UCSD-AML1 (cell line): Measurements from ENCODE around the gene ERVMER34-1.

ENCODE experiments used
- DNase-seq: peaks from one replicate; lab custom pipeline; 2025; ENCODE audit not compliant: unreplicated experiment; lab: John Stamatoyannopoulos, UW

The ERVMER34-1 gene

GRCh38 chr4:52750819-52751486 is at the start of gene ERVMER34-1:
TSS of gene ERVMER34-1 (minus strand) at chr4:52751425. CDS start at chr4:52745520, 5,905 bp downstream.
- DNase-seq: no peak

DNA sequence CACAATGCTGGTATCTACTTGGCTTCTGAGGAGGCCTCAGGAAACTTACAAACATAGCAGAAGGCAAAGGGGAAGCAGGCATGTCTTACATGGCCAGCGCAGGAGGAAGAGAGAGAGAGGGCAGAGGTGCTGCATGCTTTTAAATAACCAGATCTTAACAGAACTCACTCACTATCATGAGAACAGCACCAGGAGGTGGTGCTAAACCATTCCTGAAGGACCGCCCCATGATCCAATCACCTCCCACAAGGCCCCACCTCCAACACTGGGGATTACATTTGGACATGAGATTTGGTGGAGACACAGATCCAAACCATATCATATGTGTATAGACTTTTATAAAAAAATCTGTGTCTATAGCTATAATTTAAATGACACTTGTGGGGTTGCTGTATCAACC is 48.6 kb upstream of the ERVMER34-1 start:
- no peak for DNase-seq

DNA sequence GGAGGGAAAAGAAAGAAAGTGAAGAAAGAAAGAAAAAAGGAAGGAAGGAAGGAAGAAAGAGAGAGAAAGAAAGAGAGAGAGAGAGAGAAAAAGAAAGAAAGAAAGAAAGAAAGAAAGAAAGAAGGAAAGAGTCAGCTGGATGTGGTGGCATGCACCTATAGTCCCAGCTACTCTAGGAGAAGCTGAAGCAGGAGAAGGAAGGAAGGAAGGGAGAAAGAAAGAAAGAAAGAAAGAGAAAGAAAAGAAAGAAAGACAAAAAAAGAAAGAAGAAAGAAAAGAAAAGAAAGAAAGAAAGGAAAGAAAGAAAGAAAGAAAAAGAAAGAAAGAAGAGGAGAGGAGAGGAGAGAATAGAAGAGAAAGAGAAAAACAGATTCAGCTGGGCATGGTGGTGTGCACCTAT is 44.3 kb upstream of the ERVMER34-1 start:
- no peak for DNase-seq

DNA sequence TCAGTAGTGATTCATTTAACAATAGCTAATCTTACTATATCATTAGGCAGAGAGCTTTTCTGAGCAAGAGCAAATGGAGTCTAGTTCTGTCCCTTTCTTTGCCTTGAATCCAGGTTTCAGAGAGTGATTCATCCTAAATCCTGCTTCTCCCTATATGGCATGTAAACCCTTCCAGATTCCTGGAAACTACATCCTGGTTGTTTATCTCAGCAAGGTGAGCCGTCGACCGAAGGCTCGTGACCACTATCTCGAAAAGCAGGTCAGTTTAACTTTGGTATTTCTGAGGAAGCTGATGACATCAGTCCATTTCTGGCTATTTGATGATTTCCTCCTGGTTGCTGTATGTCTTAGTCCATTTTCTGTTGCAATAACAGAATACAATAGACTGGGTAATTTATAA is 40.7 kb upstream of the ERVMER34-1 start:
- DNase-seq: no peak

GRCh38 chr4:52789774-52790173 is 38.5 kb upstream of the ERVMER34-1 start:
- DNase-seq: no peak

GRCh38 chr4:52788806-52789205 is 37.6 kb upstream of the ERVMER34-1 start:
- DNase-seq: no peak

- DNase-seq: no peak
Observed at GRCh38 chr4:52783069-52783468, 31.8 kb upstream of the ERVMER34-1 start.

DNA sequence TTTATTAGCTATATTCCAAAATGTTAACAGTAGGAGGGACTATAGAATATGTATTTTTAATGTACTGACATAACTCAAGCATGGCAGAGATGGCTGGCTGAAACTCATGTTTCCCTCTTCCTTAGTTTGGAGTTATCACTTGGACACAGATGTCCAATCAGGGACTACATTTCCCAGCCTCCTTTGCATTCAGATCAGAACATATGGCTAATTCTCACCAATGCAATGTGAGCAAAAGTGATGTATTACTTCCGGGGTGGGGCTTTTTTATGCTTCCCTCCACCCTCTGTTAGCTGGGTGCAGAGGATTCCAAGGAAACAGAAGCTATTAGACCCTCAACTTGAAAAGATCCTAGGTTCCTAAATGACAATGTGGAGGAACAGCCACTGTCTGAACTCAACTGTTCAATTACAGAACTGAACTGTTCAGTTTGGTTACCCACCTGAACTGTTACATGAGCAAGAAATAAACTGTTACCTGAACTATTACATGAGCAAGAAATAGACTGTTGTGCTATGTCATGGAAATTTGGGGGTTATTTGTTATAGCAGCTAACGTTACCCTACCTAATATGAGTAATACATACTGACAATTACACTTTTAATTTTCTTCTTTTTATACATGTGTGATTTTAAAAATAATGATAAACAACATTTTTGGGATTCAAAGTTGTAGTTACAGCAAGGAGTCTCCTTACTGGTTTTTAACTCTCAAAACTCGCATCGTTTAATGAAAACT is 29.6 kb upstream of the ERVMER34-1 start:
- no peak for DNase-seq

DNA sequence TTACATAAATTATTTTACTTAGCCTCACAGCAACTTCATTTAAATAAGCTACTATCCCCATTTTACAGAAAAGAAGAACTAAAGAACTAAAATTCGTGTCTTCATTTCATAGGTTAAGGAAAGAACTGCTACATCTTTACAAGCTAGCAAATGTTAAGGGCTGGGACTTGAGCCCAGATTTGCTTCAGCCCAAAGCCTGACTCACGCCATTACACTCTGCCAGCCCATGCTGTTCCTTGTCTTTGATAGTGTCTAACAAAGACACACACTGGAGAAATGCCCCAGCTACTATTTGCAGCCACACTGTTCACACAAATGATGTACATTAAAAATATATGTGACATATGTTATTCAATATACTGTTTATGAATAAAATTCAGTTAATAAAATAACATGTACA is 29.0 kb upstream of the ERVMER34-1 start:
- no peak for DNase-seq

DNA sequence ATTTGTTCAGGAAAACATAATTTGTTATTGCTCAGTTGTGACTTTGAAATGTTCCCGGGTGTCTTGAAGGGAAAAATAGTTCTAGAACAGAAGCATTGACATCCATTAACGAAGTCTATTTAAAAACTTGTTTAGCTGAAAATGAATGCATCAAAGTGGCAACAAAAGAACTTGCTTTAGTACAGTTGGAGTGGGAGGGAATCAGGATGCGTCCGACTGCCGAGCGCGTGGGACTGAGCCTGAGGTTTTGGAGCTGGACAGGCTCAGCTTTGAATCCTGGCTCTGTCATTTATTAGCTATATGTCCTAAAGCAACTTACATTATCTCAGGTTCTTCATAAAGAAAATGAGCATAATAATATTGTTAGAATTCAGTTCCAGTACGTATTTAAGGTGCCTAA is 9.0 kb upstream of the ERVMER34-1 start:
- no peak for DNase-seq

GRCh38 chr4:52755426-52755825 is 4.2 kb upstream of the ERVMER34-1 start:
- DNase-seq: no peak

DNA sequence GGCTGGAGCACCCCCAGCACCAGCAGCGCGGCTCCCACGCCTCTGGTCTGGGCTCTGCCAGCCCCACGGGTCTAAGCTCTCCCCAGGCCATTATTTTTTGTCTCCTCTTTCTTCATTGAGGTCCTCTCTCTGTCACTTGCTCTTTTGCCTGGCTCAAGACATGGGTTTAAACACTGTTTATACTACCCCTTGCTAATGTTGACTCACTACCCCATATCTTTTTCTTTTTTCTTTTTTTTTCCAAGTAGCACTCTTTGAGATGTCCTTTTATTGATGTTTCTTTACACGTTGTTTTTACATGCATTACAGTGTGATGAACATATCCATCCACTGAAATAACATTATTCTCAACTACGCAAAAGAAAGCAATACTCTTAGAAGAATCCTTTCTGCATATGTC is 1.7 kb upstream of the ERVMER34-1 start:
- DNase-seq: no peak

GRCh38 chr4:52751487-52751911 is 274 bp upstream of the ERVMER34-1 start:
- DNase-seq: no peak

DNA sequence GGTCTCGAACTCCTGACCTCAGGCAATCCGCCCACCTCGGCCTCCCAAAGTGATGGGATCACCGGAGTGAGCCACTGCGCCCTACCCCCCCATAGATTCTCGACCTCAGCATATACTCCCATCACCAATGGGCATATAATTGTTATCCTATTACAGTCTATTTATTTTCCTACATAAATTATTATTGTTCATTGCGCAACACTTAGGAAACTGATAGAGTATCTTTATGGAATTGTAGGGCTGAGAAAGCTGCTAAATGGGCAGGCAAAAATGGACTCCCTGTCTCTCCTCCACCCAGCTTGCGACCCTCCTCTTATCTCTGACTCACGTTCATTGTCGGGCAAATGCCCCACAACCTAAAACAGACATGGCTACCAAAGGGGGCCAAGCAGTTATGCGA is 1.0 kb downstream of the ERVMER34-1 start:
- DNase-seq: no peak

- no peak for DNase-seq
Observed at GRCh38 chr4:52748432-52748831, 2.8 kb downstream of the ERVMER34-1 start.

DNA sequence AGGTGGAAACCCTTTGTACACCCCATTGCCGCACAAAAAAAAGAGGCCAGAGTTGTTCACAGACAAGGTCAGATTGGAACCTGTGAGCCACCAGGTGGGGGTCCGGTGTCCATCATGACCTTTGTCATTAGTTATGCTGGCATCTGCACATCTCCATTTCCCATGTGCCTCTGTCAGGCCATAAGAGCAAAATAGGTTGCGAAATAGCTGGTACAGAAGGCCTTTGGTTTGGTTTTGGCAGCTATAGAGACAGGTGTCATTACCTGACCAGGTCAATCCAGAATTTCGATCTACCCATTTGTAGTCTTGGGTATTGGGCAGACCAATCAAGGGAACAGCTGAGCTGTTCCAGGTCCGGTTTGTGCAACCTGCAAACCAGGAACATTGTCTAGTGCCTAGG is 6.6 kb downstream of the ERVMER34-1 start:
- DNase-seq: no peak

DNA sequence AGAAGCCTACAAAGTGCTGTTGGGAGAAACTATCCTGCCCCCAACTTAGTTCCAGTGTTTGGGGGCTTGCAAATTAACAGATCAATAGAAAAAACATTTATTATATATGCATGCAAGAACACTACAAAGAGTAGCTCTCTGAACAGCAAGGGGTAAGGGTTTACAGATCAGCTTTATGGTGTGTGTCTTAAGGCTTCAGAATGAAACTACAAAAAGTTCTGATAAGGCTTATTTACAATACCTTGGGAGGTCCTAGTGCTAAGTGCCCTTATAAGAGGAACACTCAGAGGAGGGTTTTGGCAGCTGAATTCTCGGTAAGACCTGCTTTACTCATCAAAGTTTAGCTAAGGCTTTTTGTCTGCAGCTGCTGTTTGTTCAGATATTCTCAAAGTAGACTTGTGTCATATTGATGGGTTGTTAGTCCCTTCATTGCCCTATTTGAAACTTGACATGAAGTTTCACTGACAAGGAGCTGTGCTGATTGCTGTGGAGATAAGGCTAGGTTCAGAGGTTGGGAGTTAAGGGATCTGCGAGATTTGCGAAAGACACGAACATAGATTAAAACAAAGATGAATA is 7.7 kb downstream of the ERVMER34-1 start:
- DNase-seq: no peak

DNA sequence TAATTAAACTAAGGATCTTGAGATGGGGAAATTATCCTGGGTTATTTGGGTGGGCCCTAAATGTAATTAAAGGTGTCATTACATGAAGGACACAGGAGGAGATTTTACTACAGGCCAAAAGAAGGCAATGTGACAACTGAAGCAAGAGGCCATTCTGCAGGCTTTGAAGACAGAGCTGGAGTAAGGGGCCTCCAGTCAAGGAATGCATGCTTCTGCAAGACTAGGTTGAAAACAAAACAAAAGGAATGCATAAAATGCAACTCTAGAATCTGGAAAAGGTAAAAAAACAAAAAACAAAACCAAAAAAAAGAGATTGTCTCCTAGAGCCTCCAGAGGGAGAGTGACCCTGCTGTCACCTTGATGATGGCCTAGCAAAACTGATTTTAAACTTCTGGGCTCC is 21.6 kb downstream of the ERVMER34-1 start:
- DNase-seq: no peak

- no peak for DNase-seq
Observed at GRCh38 chr4:52728691-52729240, 22.5 kb downstream of the ERVMER34-1 start.

DNA sequence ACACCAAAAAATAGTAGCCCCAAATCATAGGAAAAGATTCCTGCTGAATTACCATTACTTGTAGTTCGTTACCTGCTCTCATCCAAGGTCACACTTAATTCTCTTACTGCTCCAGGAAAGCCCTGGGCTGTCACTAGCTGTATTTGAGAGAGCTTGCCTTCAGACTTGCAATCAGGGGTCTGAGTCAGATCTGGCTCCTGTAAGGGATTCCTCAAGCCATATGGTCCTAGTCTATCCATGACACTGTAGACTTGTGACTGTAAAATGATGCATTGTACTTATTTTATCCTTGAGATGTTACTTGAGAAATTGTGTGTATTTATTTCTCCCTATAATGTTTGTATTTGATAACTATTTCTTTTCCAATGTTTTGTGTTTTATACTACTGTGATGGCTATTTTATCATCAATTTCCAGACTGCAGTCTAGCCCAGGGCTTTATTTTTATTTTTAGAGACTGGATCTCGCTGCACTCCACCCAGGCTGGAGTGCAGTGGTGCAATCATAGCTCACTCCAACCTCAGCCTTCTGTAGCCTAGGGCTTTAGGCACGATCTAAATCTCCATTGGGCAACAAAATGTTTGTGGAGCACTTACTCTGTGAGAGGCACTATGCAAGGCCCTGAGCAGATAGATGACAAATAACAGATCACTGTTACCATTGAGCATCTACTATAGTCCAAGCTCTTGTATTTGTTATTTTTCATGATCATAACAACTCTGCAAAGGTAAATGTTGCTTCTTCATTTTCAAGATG is 24.2 kb downstream of the ERVMER34-1 start:
- no peak for DNase-seq
